GM18867 (cell line): ENCODE results near the gene OR1L4.

Experiments used
- ATAC-seq: cut with Tn5 transposase; IDR thresholded peaks from one replicate; pipeline ENCODE4 v1.9.1; 2021; ENCODE audit warnings: mild to moderate bottlenecking, moderate library complexity; ENCODE audit not compliant: unreplicated experiment

Gene OR1L4

DNA sequence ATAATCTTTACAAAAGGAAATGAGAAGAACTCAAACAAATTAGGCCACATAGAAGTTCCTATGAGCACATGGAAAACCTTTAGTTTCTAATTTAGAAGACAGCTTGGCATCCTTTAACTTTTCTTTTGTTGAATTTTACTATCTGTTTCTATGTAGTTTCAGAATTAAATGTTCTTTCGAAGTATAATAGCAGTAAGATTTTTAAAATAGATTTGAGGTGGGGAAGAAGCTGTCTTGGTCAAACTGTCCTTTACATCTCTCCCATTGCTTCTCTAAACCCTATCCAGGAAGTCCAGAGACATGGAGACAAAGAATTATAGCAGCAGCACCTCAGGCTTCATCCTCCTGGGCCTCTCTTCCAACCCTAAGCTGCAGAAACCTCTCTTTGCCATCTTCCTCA lies at the start of gene OR1L4:
Gene OR1L4 (plus strand): TSS at position 301 of the 400 bp plus-strand sequence. CDS start 0 bp downstream, at position 301.
- ATAC-seq, result no peak

DNA sequence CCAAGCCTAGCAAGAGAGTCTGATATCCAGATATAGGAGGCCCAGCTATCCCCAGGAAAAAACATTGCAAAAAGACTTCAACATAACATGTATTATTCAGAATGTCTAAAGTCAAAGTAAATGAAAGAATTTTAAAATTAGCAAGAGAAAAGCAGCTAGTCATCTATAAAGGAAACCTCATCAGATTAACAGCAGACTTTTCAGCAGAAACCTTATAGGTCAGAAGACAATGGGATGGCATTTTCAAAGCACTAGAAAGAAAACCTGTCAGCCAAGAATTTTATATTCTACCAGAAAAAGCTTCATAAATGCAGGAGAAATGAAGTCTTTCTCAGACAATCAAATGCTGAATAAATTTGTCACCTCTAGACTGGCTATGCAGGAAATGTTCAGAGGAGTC lies 38.9 kb upstream of the OR1L4 start:
- ATAC-seq, result no peak

DNA sequence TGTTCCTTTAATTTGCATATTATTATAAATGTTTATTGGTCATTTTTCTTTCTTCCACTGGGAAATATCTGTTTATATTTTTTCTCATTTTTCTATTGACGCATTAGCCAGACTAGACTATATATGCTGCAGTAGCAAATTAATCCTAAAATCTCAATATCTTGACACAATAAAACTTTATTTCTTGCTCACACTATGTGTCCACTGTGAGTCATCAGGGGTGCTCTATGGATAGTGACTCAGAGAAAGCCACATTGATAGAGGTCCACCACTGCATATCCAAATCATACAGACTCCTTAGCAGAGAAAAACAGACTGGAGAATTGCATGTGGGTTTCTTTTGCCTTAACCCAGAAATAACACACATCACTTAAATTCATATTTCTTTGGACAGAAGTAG lies 28.1 kb upstream of the OR1L4 start:
- no peak for ATAC-seq

- ATAC-seq, result no peak
These were observed 5.8 kb upstream of the OR1L4 start for GRCh38 chr9:122718038-122718437.

GRCh38 chr9:122719218-122719617 lies 4.6 kb upstream of the OR1L4 start:
- no peak for ATAC-seq

GRCh38 chr9:122742003-122742402 lies 18.2 kb downstream of the OR1L4 start, which contains the start of gene OR1L6:
Gene OR1L6 (plus strand): TSS chr9:122742303. CDS start chr9:122749848, 7,545 bp downstream.
- no peak for ATAC-seq

GRCh38 chr9:122754825-122755224 lies 31.0 kb downstream of the OR1L4 start:
- no peak for ATAC-seq

- no peak for ATAC-seq
These were observed 44.0 kb downstream of the OR1L4 start for GRCh38 chr9:122767817-122768216.
